ENCODE results near the gene ZMIZ1.

GRCh38 chr10:79031723-79032122, 37.0 kb upstream of the ZMIZ1 start:
- TF ChIP-seq CTCF (IDR thresholded peaks at IDR 0.05) = no peak
- TF ChIP-seq TCF7L2 (IDR thresholded peaks at IDR 0.05; ENCODE audit: low read depth, low read length) = no peak
- TF ChIP-seq REST (IDR thresholded peaks at IDR 0.05; ENCODE audit: insufficient read depth in 1 of 2, low read depth in 2 of 2, low read length in 1 of 2) = no peak
- TF ChIP-seq POLR2AphosphoS5 (IDR thresholded peaks at IDR 0.05; ENCODE audit: low read depth, low read length) = no peak
